AG10803 (cell line): ENCODE measurements around the gene NUSAP1.

ENCODE experiments used
- DNase-seq: peaks from one replicate; pipeline ENCODE4 v3.0.0; 2010; ENCODE audit warnings: low read depth
- H3K4me3 ChIP-seq: 2 replicates; pipeline ENCODE4 v1.5.1; 2011; ENCODE audit warnings: mild to moderate bottlenecking, low read length, control low read depth
- CTCF ChIP-seq: conservative IDR thresholded peaks from 2 replicates; pipeline ENCODE4 v1.5.1; 2011; ENCODE audit warnings: mild to moderate bottlenecking, low read length, control low read depth, inconsistent platforms

Gene NUSAP1

GRCh38 chr15:41334293-41335120 lies 1.8 kb downstream of the NUSAP1 start:
- no peak overlapping the region; the same call in 1 of the 2 replicates for H3K4me3 ChIP-seq
- no peak for TF ChIP-seq CTCF
- no peak for DNase-seq

GRCh38 chr15:41336549-41336948 lies 3.9 kb downstream of the NUSAP1 start:
- DNase-seq: no peak
- H3K4me3 ChIP-seq: no peak overlapping the region
- TF ChIP-seq CTCF: no peak

GRCh38 chr15:41337047-41337446 lies 4.4 kb downstream of the NUSAP1 start:
- H3K4me3 ChIP-seq: no peak overlapping the region
- no peak for DNase-seq
- no peak for TF ChIP-seq CTCF

- no peak for TF ChIP-seq CTCF
- DNase-seq: no peak
- no peak overlapping the region for H3K4me3 ChIP-seq
Measured at GRCh38 chr15:41337631-41338522, 5.2 kb downstream of the NUSAP1 start.

- DNase-seq: no peak
- TF ChIP-seq CTCF: no peak
- no peak overlapping the region for H3K4me3 ChIP-seq
Measured at GRCh38 chr15:41340189-41340695, 7.6 kb downstream of the NUSAP1 start.

- no peak for DNase-seq
- TF ChIP-seq CTCF: no peak
- no peak overlapping the region for H3K4me3 ChIP-seq
Measured at GRCh38 chr15:41341519-41341918, 8.8 kb downstream of the NUSAP1 start.
